ENCODE data around the gene PDE10A.

PDE10A gene

GRCh38 chr6:165426892-165427291, 236.1 kb downstream of the PDE10A start:
- in situ Hi-C loops (cut with HindIII; ENCODE audit: low sequenced_read_pairs) = no loop called here

DNA sequence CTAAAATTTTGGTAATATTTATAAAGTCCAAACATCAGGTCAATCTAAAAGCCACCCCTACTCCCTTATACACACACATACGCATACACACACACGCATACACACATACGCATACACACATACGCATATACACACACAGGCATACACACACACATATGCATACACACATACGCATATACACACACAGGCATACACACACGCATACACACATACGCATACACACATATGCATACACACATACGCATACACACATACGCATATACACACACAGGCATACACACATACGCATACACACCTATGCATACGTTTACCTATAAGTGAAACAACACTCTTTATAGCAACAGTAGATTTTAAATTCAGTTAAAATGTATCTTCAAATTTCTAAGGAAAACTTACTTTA, 240.8 kb downstream of the PDE10A start:
- in situ Hi-C loops (cut with HindIII; ENCODE audit: low sequenced_read_pairs) = no loop called here

DNA sequence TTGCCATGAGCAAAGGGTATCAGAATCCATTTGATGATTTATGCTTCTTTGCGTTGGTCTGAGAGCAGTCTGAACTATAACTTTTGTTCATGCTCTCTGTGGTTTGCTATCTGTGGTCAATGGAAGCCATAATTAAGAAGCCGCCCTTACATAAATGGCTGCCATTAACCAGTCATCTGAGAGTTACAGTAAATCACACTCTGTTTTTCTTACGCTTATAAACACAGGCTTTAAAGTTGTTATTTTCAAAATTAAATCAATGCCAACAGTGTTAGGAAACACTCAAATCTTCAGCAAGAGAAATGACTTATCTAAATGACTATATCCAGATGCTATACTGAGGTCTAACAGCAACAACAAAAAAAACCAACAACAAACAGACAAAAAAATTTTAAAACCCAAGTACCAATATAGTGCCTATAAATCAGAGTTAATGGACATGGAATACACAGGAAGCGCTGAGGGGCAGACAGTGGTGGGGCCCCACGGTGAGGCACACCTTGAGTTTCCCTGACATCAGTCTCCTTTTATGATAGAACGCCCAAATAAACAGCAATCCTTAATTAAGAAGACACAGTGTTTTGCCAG, 245.7 kb downstream of the PDE10A start:
- in situ Hi-C loops (cut with HindIII; ENCODE audit: low sequenced_read_pairs) = no loop called here

DNA sequence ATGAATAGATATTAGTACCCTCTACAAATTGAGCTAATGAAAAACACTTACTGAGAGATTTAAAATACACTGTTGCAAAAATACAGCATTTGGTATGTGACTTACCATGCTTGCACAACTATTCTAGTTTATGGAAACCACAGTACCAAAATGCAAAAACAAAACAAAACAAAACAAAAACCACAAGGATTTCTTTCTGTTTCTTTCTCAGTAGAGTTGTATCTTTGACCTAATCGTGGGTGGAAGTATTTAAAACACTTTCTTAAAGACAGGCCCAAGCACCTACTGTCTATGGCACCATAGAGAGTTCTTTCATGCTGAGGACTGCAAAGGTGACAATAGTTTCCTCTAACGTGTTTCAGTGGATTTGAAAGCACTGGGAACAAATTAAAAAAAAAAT, 258.3 kb downstream of the PDE10A start:
- in situ Hi-C loops (cut with HindIII; ENCODE audit: low sequenced_read_pairs) = no loop called here

DNA sequence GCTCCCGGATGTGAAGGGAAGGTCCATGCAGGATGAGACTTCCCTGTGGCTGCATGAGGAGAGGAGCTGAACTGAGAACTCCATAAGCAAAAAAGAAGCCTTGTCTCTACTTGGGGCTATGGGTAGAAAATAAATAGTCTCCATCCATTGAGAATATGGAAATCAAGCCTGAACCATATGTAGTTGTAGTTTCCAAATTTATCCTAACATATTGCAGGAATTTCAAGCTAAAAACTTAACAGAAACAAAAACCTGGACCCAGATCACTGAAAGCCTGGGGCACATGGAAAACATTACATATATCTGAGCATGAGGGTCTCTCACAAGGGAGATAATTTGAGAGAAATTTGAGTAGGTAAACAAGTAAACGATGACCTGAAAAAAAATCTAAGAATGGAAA, 258.7 kb downstream of the PDE10A start:
- in situ Hi-C loops (cut with HindIII; ENCODE audit: low sequenced_read_pairs) = no loop called here

DNA sequence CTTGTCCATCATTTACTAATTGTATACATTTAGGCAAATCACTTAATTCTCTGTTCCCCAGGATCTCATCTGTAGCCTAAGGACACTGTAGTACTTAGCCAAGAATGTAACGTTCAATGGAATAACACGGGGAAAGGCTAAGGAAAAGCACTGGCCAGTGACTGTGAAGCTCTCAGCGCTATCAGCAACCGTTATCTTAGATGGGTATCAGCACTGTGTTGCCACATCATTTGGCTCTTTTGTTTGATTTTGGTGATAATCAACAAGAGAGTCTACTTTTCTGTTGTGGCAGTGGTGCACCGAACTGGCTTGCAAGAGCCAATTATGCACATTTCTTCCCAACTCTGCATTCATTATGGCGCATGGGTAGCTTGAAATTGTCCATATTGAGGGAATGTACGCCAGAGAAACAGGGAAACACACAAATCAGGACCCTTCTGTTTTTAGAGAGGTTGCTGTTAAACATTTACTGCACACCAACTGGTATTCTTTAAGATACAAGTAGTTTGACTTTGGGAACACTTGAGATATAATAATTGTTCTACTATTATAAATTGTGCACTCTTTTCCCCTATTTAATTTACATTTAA, 259.9 kb downstream of the PDE10A start:
- in situ Hi-C loops (cut with HindIII; ENCODE audit: low sequenced_read_pairs) = no loop called here

DNA sequence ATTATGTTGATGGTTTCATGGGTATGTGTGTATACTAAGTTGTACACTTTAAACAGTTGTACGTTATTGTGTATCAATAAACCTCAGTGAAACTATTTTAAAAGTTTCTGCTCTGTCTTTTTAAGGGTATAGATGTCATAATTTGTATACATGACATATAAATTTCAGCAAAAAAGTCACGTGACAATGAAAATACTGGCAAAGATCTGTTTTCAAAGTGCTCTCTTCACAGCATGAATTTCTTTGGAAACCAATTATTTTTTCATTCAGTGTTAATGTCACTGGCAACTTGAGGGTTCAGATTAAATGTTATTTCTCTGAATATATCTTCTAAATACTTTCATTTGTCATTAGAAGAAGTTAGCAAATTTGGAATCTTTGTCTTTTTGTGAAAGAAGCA, 261.9 kb downstream of the PDE10A start:
- in situ Hi-C loops (cut with HindIII; ENCODE audit: low sequenced_read_pairs) = no loop called here

DNA sequence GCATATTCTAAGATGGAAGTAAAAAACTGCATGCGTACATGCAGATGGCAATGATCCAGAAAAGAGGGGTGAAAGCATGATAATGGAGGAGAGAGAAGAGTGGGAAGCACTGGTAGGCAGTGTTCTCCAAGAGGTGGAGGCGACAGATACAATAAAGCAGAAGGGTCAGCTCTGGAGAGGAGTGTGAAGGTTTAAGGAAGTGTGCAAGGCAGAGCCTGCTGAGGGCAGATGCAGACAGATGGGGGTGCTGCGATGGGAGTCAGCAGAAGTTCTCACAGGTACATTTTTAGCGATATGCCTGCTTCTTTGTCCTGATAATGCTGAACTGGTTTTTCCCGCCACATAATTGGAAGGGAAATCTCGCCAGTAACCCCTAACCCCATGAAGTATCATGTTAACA, 272.6 kb downstream of the PDE10A start:
- in situ Hi-C loops (cut with HindIII; ENCODE audit: low sequenced_read_pairs) = no loop called here

DNA sequence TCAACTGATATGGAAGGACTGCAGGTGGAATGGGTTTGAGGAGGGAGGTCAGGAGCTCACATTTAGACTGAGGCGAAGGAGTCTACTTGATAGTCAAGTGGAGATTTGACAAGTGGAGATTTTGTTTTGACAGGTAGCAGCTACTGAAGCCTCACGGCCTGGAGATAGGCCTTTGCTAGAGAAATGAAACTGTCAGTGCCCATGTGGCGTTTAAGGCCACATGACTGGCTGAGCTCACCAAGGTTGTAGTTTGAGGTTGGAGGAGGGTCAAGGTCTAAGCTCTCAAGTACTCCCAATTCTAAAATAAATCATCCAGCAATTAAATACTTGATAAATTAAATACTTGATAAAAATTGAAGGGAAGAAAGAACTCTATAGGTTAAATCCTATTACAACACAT, 273.5 kb downstream of the PDE10A start:
- in situ Hi-C loops (cut with HindIII; ENCODE audit: low sequenced_read_pairs) = no loop called here

DNA sequence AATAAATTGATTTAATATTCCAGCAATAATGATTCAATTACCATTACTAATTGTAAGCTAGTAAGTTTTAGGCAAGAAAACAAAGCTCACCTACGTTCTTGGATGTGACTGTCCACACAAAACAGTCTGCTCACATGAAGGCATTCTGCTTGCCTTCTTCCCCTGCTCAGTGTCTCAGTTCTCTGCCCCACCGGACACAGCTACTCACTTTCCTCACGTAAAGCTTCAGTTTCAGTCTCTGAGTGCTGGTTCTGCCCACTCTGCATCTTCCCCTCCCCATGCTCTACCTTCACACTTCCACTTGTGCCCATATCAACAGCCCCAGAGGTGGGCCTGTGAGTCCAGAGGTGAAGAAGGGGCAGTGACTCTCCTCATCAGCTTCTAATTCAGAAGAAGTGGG, 279.7 kb downstream of the PDE10A start:
- in situ Hi-C loops (cut with HindIII; ENCODE audit: low sequenced_read_pairs) = no loop called here

DNA sequence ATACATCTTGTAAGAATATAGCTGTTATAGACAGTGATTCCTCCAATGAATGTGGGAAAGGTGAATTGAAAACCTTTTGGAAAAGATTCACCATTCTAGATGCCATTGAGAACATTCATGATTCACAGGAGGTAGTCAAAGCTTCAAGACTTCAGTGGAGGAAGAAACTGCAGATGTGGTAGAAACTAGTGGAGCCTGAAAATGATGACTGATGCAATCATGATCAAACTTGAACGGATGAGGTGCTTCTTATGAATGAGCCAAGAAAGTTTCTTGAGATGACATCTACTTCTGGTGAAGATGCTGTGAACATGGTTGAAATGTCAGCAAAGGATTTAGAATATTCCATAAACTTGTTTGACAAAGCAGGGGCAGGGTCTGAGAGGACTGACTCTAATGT, 286.9 kb downstream of the PDE10A start:
- in situ Hi-C loops (cut with HindIII; ENCODE audit: low sequenced_read_pairs) = no loop called here

DNA sequence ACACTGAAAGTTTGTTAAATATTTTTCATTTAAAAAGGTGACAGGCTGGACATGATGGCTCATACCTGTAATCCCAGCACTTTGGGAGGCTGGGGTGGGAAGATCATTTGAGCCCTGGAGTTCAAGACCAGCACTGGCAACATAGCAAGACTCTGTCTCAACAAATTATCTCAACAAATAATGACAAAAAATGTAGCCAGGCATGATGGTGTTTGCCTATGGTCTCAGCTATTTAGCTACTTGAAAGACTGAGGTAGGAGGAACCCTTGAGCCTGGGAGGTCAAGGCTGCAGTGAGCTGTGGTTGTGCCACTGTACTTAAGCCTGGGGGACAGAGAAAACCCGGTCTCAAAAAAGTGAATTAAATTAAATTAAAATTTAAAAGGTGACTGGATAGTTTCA, 297.7 kb downstream of the PDE10A start:
- in situ Hi-C loops (cut with HindIII; ENCODE audit: low sequenced_read_pairs) = no loop called here

- in situ Hi-C loops (cut with HindIII; ENCODE audit: low sequenced_read_pairs) = no loop called here
Observed at GRCh38 chr6:165345700-165346099, 317.3 kb downstream of the PDE10A start.

GRCh38 chr6:165340532-165340931, 322.5 kb downstream of the PDE10A start:
- in situ Hi-C loops (cut with HindIII; ENCODE audit: low sequenced_read_pairs) = no loop called here

GRCh38 chr6:165325609-165326008, 337.4 kb downstream of the PDE10A start:
- in situ Hi-C loops (cut with HindIII; ENCODE audit: low sequenced_read_pairs) = no loop called here

DNA sequence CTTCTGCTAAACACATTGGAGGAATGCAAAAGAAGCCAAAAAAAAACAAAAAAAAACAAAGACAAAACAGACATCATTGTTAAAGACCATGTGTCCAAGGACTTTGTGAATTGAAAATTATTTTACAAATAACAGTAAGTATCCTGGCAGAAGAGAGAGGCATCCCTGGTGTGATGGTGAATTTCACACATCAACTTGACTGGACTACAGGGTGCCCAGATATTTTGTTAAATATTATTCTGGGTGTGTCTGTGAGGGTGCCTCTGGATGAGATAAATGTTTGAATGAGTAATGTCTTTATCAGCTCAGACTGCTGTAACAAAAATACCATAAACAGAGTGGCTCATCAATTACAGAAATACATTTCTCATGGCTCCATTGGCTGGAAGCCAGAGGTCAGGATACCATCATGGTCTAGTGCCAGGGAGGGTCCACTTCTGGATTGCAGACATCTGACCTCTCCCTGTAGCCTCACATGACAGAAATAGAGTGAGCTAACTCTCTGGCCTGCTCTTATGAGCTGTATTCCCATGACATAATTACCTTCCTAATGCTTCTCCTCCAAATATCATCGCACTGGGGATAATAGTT, 341.4 kb downstream of the PDE10A start:
- in situ Hi-C loops (cut with HindIII; ENCODE audit: low sequenced_read_pairs) = no loop called here

GRCh38 chr6:165321150-165321549, 341.9 kb downstream of the PDE10A start:
- in situ Hi-C loops (cut with HindIII; ENCODE audit: low sequenced_read_pairs) = no loop called here

DNA sequence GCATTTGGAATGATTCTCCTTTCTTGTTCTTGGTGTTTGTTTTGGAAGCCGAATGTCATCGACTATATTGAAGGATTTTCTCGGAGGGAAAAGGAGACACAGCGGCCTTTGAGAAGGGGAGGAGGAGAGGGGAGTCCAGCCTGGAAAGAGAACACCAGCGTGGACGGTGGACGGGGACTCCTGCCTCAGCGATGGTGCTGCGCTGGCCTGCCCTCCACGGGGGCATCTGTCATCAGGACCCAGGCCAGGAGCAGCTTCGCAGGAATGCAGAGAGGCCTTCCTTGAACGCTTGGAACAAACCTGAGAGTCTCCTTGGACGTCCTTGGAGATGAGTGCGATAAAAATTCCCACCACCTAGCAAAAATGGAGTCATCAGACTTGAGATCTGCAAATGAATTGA, 345.3 kb downstream of the PDE10A start:
- in situ Hi-C loops (cut with HindIII; ENCODE audit: low sequenced_read_pairs) = no loop called here

DNA sequence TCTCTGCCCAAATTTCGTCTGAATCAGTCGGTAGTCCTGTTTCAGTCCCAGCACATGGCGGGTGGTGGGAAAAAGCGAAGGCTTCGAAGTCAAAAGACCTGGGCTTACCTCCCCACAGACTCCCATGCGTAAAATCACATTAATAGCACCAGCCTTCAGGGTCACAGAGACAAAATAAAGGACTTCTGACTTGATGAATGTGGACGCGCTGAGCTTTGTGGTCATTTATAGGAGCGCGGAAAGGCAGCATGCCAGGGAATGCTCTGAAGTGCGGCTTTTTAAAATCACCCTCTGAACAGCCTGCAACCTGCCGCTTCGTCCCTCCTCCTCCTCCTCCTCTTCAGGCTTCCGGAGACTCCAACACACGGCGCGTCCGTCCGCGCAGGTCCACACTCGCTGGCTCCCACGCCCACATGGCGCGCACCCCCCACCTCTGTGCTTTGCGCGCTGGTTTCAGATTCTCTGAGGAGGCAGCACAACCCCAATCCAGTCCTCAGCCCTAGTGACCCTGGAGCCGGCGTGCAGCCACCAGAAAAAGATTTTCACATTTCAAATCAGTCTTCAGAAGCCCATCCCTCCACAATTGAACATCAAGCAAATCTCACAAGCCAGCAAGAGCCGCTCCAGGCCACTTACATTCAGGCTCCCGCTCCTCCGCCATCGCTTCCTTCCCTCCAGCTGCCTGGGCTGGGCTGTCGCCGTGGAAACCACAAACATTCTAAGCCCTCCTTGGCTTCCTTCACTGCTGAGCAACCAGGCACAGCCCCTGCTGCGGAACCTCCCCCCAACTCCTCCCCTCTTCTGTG, 353.9 kb downstream of the PDE10A start, which contains the start of gene C6orf118:
C6orf118 (minus strand) TSS at position 680 of the 806 bp plus-strand sequence; CDS start at position 661, 19 bp downstream.
- in situ Hi-C loops (cut with HindIII; ENCODE audit: low sequenced_read_pairs) = no loop called here

DNA sequence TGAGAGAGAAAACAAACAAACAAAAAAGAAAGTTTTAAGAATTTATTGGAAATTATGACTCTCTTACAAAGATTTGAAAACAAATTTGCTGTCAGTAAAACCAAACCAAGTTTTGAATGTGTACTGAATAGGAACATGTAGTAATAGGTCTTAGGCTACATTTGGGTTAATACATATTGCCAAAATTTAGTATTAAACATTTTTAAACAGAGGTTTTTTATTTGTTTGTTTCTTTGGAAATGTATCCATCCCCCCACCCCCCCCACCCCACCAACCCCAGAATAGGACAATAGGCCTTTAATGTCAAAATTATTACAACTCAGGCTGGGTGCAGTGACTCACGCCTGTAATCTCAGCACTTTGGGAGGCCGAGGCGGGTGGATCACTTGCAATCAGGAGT, 356.1 kb downstream of the PDE10A start:
- in situ Hi-C loops (cut with HindIII; ENCODE audit: low sequenced_read_pairs) = no loop called here

DNA sequence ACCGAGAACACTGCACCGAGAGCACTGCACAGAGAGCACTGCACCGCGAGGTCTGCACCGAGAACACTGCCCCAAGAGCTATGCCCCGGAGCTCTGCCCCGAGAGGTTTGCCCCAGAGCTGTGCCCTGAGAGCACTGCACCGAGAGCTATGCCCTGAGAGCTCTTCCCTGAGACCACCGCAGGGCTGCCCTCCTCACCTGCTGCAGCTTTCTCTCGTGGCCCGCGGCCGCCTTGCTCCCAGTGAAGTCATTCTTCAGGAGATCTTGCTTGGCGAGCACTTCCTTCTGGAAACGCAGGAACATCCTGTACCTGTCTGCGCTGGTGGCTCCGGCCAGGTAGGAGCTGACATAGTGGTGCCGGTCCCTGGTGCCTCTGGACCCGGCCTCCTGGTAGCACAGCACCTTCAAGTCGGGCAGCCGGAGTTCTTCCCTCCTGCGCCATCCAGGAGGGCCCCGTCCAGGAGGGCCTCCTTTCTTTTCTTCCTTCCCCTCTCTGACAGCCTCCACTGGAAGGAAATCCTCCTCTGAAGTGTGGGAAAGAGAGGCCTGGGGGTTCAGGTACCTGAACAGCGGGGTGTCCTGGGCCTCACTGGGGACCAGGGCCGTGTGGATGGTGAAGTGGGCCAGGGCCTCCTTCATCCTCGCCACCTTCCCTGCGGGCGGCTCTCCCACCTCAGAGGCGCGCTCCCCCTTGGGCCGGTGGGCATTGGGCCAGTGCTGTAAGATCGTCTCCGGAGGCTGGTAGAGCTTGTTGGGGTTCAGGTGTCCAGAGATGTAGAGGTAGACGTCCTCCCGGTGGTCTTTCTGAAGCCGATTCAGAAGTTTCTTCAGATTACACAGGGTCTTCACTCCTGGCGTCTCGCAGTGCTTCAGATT, 361.4 kb downstream of the PDE10A start:
- in situ Hi-C loops (cut with HindIII; ENCODE audit: low sequenced_read_pairs) = no loop called here

All from DLD1 (cell line).